HG03139 (cell line): ENCODE results near the gene UBA3.

Source experiments
- ATAC-seq: cut with Tn5 transposase; IDR thresholded peaks from one replicate; pipeline ENCODE4 v1.9.1; 2021; ENCODE audit not compliant: unreplicated experiment

UBA3 gene

DNA sequence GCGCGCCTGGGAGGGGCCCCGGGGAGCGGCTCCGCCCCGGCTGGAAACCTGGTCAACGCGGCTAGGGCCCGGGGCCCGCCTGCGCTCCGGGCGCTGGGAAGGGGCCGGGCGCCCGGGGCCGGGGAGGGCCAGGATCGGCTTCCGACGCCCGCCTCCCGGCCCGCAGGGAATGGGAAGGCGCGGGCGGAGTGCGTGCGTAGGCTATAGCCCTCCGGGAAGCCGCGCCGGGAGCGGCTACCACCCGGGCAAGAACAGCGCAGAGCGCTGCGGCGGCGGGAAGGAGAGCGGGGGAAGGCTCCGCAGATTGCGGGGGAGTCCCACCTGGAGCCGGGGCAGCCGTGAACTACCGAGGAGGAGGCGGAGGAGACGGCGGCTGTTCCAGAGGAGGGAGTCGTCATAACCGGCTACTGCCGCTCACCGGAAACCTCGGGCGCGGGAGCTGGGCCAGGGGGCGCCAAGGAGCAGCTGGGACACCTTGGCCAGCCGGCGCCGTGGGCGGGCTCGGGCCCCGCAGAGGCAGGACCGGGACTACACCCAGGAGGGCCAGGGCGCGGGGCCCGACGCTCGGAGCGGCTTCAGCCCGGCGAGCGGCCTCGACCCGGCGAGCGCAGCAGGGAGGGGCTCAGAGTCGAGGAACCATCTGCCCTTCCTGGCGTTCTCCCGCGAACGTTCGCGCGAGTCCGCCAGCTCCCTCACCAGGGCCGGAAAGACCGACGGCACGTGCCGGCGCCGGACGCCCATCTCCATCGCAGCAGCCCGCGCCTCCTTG, 66.7 kb downstream of the UBA3 start, which contains the start of gene EOGT:
TSS of gene EOGT (minus strand) at position 432 of the 769 bp plus-strand sequence. CDS start 3,838 bp downstream, outside the sequence.
- ATAC-seq = peak; percentile 79

GRCh38 chr3:69012800-69013252, 67.3 kb downstream of the UBA3 start:
- peak; percentile 41 for ATAC-seq

- no peak for ATAC-seq
Measured at GRCh38 chr3:69012100-69012799, 67.9 kb downstream of the UBA3 start.

- ATAC-seq = no peak
Measured at GRCh38 chr3:69011096-69011730, 69.0 kb downstream of the UBA3 start.

GRCh38 chr3:69009559-69010410, 70.4 kb downstream of the UBA3 start:
- ATAC-seq = no peak

GRCh38 chr3:69008980-69009379, 71.2 kb downstream of the UBA3 start:
- ATAC-seq = no peak

DNA sequence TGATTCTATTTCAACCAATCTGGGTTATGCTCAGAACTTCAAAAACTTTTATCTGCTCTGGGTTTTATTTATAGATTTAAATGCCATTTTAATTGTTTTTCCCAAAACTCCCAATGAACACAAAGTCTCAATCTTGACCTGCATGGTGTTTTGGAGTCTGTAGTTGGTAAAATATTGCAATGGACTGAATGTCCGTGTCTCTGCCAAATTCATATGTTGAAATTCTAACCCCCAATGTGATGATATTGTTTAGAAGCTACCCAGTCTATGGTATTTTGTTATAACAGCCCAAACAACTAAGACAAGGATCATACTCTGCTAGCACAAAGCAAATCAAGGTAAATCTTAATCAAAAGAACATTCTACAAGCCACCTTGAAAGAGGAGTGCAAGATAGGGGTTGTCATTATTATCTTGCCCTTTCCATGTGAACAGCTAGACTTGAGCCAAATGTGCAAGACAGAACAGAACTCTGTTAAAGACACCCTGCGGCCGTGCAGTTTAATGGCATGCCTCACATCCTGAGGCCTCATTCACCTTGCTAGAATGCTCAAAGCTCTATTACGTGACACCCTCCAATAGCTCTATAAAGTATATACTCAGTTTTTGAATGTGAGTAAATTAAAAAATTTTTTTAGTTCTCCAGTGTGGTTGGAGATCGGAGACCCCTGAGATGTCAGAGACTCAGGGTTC, 74.2 kb downstream of the UBA3 start:
- ATAC-seq = no peak

DNA sequence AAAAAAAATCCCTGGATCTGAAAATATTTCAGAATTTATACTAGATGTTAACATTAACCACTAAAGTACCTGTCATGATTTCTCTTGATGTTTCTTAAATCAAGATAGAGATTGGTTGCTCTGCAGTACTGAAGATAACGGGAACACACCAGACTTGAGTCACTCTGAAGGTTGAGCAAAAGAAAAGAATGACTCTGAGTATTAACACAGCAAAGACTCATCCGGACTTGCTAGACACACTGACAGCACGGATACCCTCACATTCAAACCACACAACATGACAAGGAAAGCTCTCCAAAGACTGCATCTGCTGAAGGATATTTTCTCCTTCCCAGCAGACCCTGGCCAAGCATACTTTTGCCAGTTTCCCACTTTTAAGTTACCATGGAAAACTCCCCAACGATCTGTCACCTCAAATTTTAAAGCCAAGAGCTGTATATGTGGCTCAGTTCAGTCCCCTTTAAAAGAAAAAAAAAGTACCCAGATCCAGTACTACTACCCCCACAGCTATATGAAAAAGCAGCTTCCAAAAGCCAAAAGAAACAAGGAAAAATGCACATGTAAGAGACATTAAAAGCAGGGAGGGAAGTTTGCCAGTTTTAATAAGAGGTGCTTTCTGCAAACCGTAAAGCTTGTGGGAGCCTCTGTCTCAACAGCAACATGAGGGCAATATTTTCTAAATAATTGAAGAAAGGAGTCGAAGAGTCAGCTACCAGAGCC, 74.9 kb downstream of the UBA3 start:
- ATAC-seq = no peak
